ENCODE results near the gene MCM3. TPM values are rescaled to one million over a fixed set of nuclear protein-coding genes. Genes with fewer than 3 reads are reported as not detected.

The MCM3 gene
- total RNA-seq, 1 donor from 2014 or later, result 19.3 TPM

DNA sequence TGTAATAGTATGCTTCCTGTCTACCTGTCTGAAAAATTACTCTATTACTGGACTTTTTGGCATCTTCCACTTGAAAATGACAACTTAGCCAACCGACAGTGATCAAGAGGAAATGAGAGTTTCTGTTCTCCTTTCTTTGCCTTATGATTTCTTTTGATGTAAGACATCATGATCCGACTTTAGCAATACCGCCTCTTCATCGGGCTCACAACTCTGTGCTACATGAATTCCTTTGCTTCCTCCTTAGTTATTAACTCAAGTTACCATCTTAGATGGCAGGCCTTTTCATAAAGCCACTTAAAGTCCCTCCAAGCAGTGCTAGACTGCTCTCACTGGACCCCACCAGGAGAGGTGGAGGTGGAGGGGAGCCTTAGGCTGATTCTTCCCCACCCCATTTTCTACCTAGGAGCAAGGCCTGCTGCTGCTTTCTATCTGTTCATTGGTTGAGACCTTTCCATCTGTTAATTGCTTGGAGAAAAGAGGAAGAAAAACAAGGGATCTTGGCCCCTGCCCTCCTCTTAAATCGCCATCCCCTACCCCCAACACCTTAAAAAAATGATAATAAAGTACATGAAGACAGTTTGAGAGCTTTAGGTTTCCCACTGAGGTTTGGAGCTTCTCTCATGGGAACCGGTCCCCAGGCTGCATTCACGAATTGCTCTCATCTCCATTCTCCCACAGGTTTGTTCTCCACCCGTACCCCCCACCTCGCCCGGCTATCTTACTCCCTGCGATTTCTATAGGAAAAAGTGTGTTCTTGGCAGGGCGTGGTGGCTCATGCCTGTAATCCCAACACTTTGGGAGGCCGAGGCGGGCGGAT lies 21.6 kb upstream of the MCM3 start:
- ATAC-seq (ENCODE audit: poor library complexity) (peak; percentile 40), DNase-seq (no peak)
- intact Hi-C loops (cut with DNase I), result no loop called here

DNA sequence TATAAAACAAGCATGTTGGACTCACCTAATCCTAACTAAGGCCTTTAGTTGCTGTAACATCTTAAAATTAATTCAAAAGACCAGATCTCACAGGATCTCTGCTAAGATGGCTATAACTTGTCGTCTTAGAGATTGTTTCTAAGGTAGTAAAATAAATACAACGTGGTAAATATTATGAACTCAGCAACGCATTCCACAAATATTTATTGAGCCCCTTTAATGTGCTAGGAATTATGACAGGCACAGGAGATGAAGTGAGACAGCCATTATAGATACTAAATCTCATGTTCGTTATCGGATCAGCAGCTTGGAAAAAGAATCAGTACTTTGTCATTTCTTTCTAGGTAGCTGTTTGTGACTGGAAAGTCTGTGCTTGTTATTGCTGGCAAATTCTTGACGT lies 20.9 kb upstream of the MCM3 start:
- ATAC-seq (ENCODE audit: poor library complexity) (no peak), DNase-seq (no peak)
- intact Hi-C loops (cut with DNase I), result no loop called here

DNA sequence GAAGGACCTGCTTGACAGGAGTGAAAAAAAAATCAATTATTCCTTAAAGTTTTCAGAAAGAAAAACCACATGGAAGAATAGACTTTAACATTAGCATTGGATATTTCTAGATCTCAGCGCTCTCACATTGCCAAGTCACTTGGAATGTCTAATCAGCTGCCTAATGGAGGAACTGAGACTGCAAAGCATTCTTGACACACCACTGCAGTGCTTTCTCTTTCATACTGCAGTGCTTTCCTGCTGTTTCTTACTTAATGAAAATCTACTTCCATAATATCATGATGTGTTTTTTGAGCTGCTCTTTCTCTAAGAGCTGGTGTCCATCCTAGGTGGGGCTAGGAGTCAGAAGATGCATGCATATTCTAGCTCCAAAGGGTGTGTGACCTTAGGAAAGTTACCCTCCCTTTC lies 20.4 kb upstream of the MCM3 start:
- DNase-seq (no peak), ATAC-seq (ENCODE audit: poor library complexity) (peak; percentile 89)
- intact Hi-C loops (cut with DNase I), result no loop called here

DNA sequence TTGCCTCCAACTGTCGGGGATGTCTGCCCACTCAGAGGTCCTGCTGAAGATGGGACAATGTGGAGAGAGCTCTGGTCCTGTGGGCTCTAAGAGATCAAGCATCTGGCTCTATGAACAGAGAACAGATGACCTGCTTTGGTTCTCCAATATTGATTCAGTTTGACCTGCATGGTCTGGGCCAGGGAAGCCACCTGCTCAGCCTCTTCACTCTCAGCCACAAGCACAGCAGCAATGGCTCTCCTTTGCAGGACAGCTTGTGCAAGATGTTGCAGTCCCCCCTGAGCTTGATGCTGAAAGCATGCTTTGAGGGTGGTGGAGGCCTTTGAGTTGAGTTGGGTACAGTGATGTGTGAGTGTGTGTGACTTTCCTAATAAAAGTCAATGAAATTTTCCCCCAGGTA lies 18.6 kb upstream of the MCM3 start:
- intact Hi-C loops (cut with DNase I), result no loop called here
- DNase-seq (no peak), ATAC-seq (ENCODE audit: poor library complexity) (no peak)

GRCh38 chr6:52301326-52301725 lies 16.8 kb upstream of the MCM3 start:
- ATAC-seq (ENCODE audit: poor library complexity), result no peak
- intact Hi-C loops (cut with DNase I), result no loop called here

DNA sequence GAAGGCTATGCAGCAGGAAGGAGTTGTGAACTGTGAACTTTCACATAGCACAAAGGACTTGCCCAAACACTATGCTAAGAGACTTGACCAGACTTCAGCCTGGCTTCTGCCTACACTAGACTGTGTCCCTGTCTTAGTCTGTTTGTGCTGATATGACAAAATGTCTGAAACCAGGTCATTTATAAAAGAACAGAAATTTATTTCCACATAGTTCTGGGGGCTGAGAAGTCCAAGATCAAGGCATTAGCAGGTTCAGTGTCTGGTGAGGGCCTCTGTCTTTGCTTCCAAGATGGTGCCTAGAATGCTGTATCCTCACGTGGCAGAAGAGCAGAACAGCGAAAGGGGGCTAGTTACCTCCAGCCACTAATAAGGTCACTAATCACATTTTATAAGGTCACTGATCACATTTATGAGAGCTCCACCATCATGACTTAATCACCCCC lies 16.0 kb upstream of the MCM3 start:
- ATAC-seq (ENCODE audit: poor library complexity) (no peak), DNase-seq (no peak)
- intact Hi-C loops (cut with DNase I), result no loop called here

More at GRCh38 chr6:52301326-52301725, 16.8 kb upstream of the MCM3 start:
- no peak for DNase-seq

DNA sequence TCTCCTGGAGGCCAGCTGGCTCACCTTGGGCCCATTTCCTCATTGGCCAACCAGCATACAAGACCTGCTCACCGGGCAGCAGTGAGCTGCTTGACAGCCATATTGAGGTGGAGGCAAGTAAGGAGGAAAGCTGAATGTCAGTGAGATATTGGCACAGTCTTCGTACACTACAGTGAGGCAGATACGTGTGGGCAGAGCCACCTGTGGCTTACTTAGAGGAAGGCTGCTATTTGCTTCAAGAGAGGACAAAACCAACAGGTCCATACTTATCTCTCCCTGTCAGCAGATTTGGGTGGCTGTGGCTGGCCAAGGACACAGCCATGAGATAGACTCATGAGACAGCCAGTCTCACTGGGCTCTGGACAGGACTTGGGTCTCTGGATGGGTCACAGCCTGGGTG lies 15.1 kb upstream of the MCM3 start:
- DNase-seq (no peak), ATAC-seq (ENCODE audit: poor library complexity) (no peak)
- intact Hi-C loops (cut with DNase I), result no loop called here

DNA sequence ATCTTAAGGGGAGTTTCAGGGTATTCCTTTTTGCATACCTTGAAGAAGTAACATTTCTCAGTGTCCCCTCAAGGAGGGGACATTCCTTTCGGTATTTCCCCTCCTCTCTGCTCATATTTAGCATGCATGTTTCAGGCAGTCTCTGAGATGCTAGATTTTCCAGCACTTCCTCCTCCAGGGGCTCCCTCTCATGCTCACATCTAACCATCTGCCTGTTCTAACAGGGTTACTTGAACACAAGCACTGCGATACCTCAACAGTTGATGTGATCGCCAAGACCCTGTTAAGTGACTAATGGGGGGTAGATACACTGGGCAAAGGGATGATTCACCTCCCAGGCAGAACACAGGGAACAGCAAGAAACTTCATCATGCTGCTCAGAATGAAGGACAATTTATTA lies 12.9 kb upstream of the MCM3 start:
- no peak for DNase-seq
- ATAC-seq (ENCODE audit: poor library complexity), result no peak
- intact Hi-C loops (cut with DNase I), result no loop called here

GRCh38 chr6:52293067-52293466 lies 8.5 kb upstream of the MCM3 start:
- DNase-seq (no peak), ATAC-seq (ENCODE audit: poor library complexity) (no peak)
- intact Hi-C loops (cut with DNase I), result no loop called here

DNA sequence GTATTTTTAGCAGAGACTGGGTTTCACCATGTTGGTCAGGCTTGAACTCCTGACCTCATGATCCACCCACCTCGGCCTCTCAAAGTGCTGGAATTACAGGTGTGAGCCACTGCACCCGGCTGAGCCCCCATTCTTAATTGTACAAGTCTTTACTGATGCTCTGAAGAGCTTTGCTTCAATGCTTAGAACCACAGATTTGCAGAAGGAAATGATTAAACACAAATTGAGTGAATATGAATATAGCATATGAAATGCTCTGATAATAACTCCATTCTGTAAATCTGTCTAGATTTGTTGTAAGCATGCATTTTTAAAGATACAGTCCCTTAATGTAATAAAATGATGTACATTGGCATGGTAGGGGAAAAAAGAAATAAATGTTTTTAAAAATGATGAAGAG lies 4.3 kb upstream of the MCM3 start:
- no peak for ATAC-seq (ENCODE audit: poor library complexity)
- intact Hi-C loops (cut with DNase I), result loop anchor here (5.0 kb wide), 3 partner anchors 73 to 373 kb away; partner anchors contain the start of gene PAQR8
- no peak for DNase-seq

- intact Hi-C loops (cut with DNase I), result loop anchor here (5.0 kb wide), 3 partner anchors 74 to 374 kb away; partner anchors contain the start of gene PAQR8
- DNase-seq (no peak), ATAC-seq (ENCODE audit: poor library complexity) (no peak)
Observed at GRCh38 chr6:52288216-52288615, 3.7 kb upstream of the MCM3 start.

DNA sequence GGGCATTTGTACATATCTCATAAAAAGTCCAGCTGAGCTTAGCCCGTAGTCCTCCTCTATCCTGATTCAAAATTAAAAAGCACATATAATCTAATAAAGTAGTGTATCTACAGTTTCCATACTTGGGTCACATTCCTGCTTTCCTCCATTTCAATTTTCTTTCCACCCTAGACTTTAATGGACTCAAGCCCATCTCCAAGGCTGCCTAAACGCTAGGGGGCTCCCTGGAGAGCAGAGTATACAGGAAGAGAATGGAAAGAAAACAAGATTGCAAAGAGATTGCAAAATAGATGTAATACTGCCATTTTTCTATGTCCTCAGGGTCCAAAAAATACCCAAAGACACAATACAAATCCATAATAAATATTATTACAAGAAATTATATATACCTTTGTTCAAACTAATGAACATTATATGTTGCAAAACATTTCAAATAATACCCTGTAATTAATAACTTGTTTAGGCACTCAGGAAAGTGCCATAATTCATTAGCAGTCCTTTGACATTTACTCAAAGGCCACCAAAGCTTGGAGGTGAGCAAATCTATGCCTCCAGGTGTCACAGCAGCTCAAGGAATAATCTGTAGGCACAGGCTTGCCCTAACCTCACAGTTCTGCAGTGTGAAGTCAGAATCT lies 2.4 kb upstream of the MCM3 start:
- DNase-seq (peak; percentile 72), ATAC-seq (ENCODE audit: poor library complexity) (no peak)
- intact Hi-C loops (cut with DNase I), result loop anchor here (5.0 kb wide), 3 partner anchors 75 to 375 kb away; partner anchors contain the start of gene PAQR8

DNA sequence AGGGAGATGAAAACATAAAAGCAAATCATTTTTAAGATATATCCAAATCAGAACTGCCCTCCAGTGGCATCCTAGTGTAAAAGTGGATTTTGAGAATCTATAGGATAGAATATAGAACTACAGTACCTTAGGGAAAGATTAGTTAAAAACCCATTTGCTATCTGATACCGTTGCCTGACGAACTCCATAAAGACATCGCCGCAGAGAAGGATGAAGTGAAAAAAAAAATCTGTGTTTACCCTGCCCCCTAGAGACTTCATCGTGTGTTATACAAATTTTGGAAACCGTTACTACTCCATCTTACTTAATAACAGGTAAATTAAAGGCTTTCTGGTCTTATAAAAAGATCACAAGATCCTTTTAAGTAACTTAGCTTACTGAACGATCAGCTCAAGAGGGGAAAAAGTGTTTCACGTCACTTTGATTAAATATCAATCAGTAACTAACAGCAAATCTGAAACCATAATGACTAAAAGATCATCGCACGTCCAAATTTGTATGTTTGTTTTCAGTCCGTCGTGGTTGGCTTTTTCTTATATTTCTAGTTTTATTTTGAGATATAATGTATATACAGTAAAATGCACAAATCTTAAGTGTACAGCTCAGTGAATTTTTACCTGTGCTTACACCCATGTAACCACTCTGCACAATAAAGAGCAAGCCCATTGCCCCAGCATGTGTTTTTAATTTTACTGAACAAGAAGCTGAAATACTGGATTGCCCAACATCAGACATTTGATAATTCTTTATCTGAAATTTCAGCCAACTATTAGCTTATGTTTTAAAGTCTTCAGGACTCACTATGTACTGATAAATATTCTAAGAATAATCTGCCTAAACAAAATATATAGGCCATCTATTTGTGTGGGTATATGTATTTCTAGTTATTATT lies 881 bp upstream of the MCM3 start:
- DNase-seq (no peak), ATAC-seq (ENCODE audit: poor library complexity) (no peak)
- intact Hi-C loops (cut with DNase I), result loop anchor here (5.0 kb wide), 3 partner anchors 77 to 377 kb away; partner anchors contain the start of gene PAQR8

DNA sequence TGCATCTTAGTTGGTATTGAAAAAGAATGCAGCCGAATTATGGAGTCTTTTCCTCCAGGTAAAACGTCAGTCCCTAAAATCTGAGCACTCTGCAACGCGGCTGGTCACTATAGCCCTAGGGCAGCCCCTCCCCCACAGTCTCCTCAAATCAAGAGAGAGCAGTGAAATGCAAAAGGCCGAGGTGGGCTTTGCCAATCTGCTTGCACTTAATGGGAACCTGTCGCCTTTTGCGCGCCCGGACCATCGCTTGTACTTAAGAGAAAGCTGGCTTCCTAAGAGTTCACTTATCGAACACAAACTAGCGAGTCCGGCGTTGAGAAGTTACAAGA lies 447 bp downstream of the MCM3 start:
- intact Hi-C loops (cut with DNase I), result no loop called here
- DNase-seq (peak; percentile 56), ATAC-seq (ENCODE audit: poor library complexity) (no peak)

DNA sequence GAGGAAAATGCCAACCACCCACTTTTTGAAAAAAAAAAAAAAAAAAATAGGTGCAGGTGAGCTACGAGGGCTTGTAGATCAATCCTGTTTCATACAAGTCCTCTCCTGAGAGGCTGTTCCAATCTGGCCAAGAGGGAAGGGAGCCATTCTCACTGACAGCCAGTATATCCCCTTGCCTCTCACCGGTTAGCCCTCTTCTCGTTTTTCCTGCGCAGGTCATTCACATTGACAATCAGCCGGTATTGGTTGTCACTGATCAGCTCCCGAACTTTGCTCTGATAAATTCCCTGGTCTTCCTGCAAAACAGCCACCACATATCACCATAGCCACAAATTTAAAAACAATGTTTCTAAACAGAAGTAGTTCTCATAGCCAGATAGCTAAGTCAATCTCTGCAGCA lies 1.4 kb downstream of the MCM3 start:
- ATAC-seq (ENCODE audit: poor library complexity) (no peak), DNase-seq (no peak)
- intact Hi-C loops (cut with DNase I), result no loop called here

GRCh38 chr6:52276130-52276529 lies 8.4 kb downstream of the MCM3 start:
- no peak for ATAC-seq (ENCODE audit: poor library complexity)
- no peak for DNase-seq
- intact Hi-C loops (cut with DNase I), result no loop called here

- DNase-seq (no peak), ATAC-seq (ENCODE audit: poor library complexity) (no peak)
- intact Hi-C loops (cut with DNase I), result no loop called here
Observed at GRCh38 chr6:52271852-52272460, 12.6 kb downstream of the MCM3 start.

- ATAC-seq (ENCODE audit: poor library complexity) (peak; percentile 73), DNase-seq (peak; percentile 63)
- intact Hi-C loops (cut with DNase I), result no loop called here
Observed at GRCh38 chr6:52263709-52264540, 20.6 kb downstream of the MCM3 start.

Measured in Right ventricle myocardium superior (tissue), 1 donor.